WTC11 (cell line): ENCODE measurements around the gene DSTYK. TPM values are rescaled to one million over a fixed set of nuclear protein-coding genes. Genes with fewer than 3 reads are reported as not detected.
A peak's percentile ranks its signal among the peaks of the same experiment; 100 is the strongest.

ENCODE experiments used
- ATAC-seq: fragments of 200-7000 bp; cut with Tn5 transposase; 2 replicates; pipeline ENCODE4 v1.10.0; 2021; ENCODE audit warnings: mild to moderate bottlenecking, moderate library complexity
- CTCF ChIA-PET: fragments of 300-600 bp; sonication (Branson Sonifier 250); formaldehyde crosslinking; loops from one replicate; lab custom pipeline; 2021; ENCODE audit warnings: antibody characterized with exemption; lab: Charles Lee
- POLR2A ChIA-PET: fragments of 350-600 bp; sonication (Branson Sonifier 250); formaldehyde crosslinking; loops from one replicate; lab custom pipeline; 2021; ENCODE audit warnings: antibody characterized with exemption; lab: Charles Lee
- DNase-seq: peaks from one replicate; pipeline ENCODE4 v3.0.0; 2021; ENCODE audit warnings: low spot score
- H3K27ac Mint-ChIP-seq: 2 replicates; pipeline ENCODE4 v1.8.0; 2021; ENCODE audit warnings: mixed read lengths
- H3K27me3 Mint-ChIP-seq: 2 replicates; pipeline ENCODE4 v1.8.0; 2021; ENCODE audit warnings: low read depth, mild to moderate bottlenecking, moderate library complexity, mixed read lengths
- H3K36me3 Mint-ChIP-seq: 2 replicates; pipeline ENCODE4 v1.8.0; 2021; ENCODE audit warnings: mixed read lengths
- H3K4me1 Mint-ChIP-seq: 2 replicates; pipeline ENCODE4 v1.8.0; 2022; ENCODE audit warnings: mixed read lengths
- H3K4me3 Mint-ChIP-seq: 2 replicates; pipeline ENCODE4 v1.8.0; 2021; ENCODE audit warnings: mild to moderate bottlenecking, moderate library complexity, mixed read lengths
- H3K9me3 Mint-ChIP-seq: 2 replicates; pipeline ENCODE4 v1.8.0; 2021; ENCODE audit warnings: mixed read lengths
- CBFB ChIP-seq: sonication (generic); formaldehyde crosslinking; IDR thresholded peaks from 2 replicates; pipeline ENCODE4 v1.8.1; 2022; ENCODE audit warnings: mild to moderate bottlenecking, low read depth, missing genetic modification reagents
- CREM ChIP-seq: sonication (generic); formaldehyde crosslinking; IDR thresholded peaks from 2 replicates; pipeline ENCODE4 v1.8.1; 2022; ENCODE audit warnings: mild to moderate bottlenecking, missing genetic modification reagents, moderate library complexity
- FOXP1 ChIP-seq: sonication (generic); formaldehyde crosslinking; IDR thresholded peaks from 2 replicates; pipeline ENCODE4 v1.8.0; 2022; ENCODE audit warnings: missing genetic modification reagents, mild to moderate bottlenecking, moderate library complexity, borderline replicate concordance
- GABPB1 ChIP-seq: sonication (generic); formaldehyde crosslinking; IDR thresholded peaks from 2 replicates; pipeline ENCODE4 v1.8.1; 2023; ENCODE audit warnings: mild to moderate bottlenecking, missing genetic modification reagents
- IRF2 ChIP-seq: sonication (generic); formaldehyde crosslinking; IDR thresholded peaks from 2 replicates; pipeline ENCODE4 v1.8.0; 2022; ENCODE audit warnings: low read depth, missing genetic modification reagents, borderline replicate concordance
- MYBL2 ChIP-seq: sonication (generic); formaldehyde crosslinking; IDR thresholded peaks from 2 replicates; pipeline ENCODE4 v1.8.1; 2023; ENCODE audit warnings: mild to moderate bottlenecking, moderate library complexity, missing genetic modification reagents
- NFATC4 ChIP-seq: fragments of 250-450 bp; sonication (Bioruptor Pico); IDR thresholded peaks from 2 replicates; pipeline ENCODE4 v1.9.0; 2021; ENCODE audit warnings: mild to moderate bottlenecking
- RELA ChIP-seq: sonication (generic); formaldehyde crosslinking; IDR thresholded peaks from 2 replicates; pipeline ENCODE4 v1.8.1; 2022; ENCODE audit warnings: missing genetic modification reagents, mild to moderate bottlenecking, borderline replicate concordance
- ZNF121 ChIP-seq: sonication (generic); formaldehyde crosslinking; IDR thresholded peaks from 2 replicates; pipeline ENCODE4 v1.8.0; 2023; ENCODE audit warnings: missing genetic modification reagents
- ZNF138 ChIP-seq: sonication (generic); formaldehyde crosslinking; conservative IDR thresholded peaks from 2 replicates; pipeline ENCODE4 v1.8.1; 2022; ENCODE audit warnings: mild to moderate bottlenecking, moderate library complexity, missing genetic modification reagents
- ZNF219 ChIP-seq: sonication (generic); formaldehyde crosslinking; IDR thresholded peaks from 2 replicates; pipeline ENCODE4 v1.8.0; 2023; ENCODE audit warnings: missing genetic modification reagents, mild to moderate bottlenecking, borderline replicate concordance
- total RNA-seq: library from RNA; stranded (reverse); gene quantifications from 3 replicates; pipeline ENCODE4 v1.2.3, GENCODE V29; 2021
- TF ChIP-seq, protein P1 (sequence below): sonication (generic); formaldehyde crosslinking; IDR thresholded peaks from 2 replicates; pipeline ENCODE4 v1.8.1; 2022; ENCODE audit warnings: missing genetic modification reagents, borderline replicate concordance
- TF ChIP-seq, protein P2 (sequence below): sonication (generic); formaldehyde crosslinking; IDR thresholded peaks from 2 replicates; pipeline ENCODE4 v1.8.1; 2023; ENCODE audit warnings: mild to moderate bottlenecking, missing genetic modification reagents, borderline replicate concordance
- TF ChIP-seq, protein P3 (sequence below): fragments of 250-450 bp; sonication (Bioruptor Pico); IDR thresholded peaks from 2 replicates; pipeline ENCODE4 v1.9.0; 2021; ENCODE audit warnings: moderate library complexity, mild to moderate bottlenecking, inconsistent platforms, borderline replicate concordance
- TF ChIP-seq, protein P4 (sequence below): sonication (generic); formaldehyde crosslinking; IDR thresholded peaks from 2 replicates; pipeline ENCODE4 v1.8.0; 2022; ENCODE audit warnings: mild to moderate bottlenecking, missing genetic modification reagents
- TF ChIP-seq, protein P5 (sequence below): sonication (generic); formaldehyde crosslinking; IDR thresholded peaks from 2 replicates; pipeline ENCODE4 v1.8.1; 2023; ENCODE audit warnings: mild to moderate bottlenecking, missing genetic modification reagents
- TF ChIP-seq, protein P6 (sequence below): fragments of 200-600 bp; IDR thresholded peaks from 2 replicates; pipeline ENCODE4 v1.8.0; 2022; ENCODE audit warnings: antibody characterized with exemption

Gene DSTYK
- total RNA-seq, 1 experiment from 2014 or later: 11.6 TPM

DNA sequence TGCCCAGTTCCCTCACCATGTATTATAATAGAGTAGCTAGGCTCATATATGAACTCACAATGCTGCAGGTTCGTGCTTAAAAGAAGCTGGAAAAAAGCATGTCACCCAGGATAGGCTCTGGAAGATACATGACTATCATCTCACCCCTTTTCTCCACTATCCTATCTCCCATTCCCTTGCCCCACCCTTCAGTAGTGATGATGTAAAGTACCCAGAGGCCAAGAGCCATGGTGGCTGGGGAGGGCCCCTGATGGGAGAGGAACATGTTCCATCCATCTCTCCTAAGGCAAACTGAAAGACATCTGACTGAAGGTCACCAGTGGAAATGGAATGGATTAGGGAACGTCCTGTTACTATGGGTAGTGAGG, 69.4 kb downstream of the DSTYK start:
- Mint-ChIP-seq H3K27me3 (no peaks in the 10 kb centered on the region), H3K4me3 (no peak overlapping the region), H3K36me3 (peaks cover 22% of the 10 kb centered on the region), H3K27ac (peak overlapping the region; percentile 71; the same call in 1 of the 2 replicates), H3K9me3 (peaks cover 20% of the 10 kb centered on the region), H3K4me1 (peaks cover 23% of the 10 kb centered on the region)
- ATAC-seq (peak; percentile 27; the same call in 1 of the 2 replicates), DNase-seq (no peak)
- TF ChIP-seq FOXP1 (CRISPR knock-in tag) (no peak), CBFB (CRISPR knock-in tag) (no peak), GABPB1 (CRISPR knock-in tag) (no peak), MYBL2 (no peak), NFATC4 (CRISPR knock-in tag) (no peak), ZNF219 (CRISPR knock-in tag) (no peak), CREM (CRISPR knock-in tag) (no peak)
- TF ChIP-seq, protein P1, sequence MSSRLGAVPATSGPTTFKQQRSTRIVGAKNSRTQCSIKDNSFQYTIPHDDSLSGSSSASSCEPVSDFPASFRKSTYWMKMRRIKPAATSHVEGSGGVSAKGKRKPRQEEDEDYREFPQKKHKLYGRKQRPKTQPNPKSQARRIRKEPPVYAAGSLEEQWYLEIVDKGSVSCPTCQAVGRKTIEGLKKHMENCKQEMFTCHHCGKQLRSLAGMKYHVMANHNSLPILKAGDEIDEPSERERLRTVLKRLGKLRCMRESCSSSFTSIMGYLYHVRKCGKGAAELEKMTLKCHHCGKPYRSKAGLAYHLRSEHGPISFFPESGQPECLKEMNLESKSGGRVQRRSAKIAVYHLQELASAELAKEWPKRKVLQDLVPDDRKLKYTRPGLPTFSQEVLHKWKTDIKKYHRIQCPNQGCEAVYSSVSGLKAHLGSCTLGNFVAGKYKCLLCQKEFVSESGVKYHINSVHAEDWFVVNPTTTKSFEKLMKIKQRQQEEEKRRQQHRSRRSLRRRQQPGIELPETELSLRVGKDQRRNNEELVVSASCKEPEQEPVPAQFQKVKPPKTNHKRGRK (CRISPR knock-in tag): no peak
- TF ChIP-seq, protein P2, sequence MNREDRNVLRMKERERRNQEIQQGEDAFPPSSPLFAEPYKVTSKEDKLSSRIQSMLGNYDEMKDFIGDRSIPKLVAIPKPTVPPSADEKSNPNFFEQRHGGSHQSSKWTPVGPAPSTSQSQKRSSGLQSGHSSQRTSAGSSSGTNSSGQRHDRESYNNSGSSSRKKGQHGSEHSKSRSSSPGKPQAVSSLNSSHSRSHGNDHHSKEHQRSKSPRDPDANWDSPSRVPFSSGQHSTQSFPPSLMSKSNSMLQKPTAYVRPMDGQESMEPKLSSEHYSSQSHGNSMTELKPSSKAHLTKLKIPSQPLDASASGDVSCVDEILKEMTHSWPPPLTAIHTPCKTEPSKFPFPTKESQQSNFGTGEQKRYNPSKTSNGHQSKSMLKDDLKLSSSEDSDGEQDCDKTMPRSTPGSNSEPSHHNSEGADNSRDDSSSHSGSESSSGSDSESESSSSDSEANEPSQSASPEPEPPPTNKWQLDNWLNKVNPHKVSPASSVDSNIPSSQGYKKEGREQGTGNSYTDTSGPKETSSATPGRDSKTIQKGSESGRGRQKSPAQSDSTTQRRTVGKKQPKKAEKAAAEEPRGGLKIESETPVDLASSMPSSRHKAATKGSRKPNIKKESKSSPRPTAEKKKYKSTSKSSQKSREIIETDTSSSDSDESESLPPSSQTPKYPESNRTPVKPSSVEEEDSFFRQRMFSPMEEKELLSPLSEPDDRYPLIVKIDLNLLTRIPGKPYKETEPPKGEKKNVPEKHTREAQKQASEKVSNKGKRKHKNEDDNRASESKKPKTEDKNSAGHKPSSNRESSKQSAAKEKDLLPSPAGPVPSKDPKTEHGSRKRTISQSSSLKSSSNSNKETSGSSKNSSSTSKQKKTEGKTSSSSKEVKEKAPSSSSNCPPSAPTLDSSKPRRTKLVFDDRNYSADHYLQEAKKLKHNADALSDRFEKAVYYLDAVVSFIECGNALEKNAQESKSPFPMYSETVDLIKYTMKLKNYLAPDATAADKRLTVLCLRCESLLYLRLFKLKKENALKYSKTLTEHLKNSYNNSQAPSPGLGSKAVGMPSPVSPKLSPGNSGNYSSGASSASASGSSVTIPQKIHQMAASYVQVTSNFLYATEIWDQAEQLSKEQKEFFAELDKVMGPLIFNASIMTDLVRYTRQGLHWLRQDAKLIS (CRISPR knock-in tag): no peak
- TF ChIP-seq, protein P3, sequence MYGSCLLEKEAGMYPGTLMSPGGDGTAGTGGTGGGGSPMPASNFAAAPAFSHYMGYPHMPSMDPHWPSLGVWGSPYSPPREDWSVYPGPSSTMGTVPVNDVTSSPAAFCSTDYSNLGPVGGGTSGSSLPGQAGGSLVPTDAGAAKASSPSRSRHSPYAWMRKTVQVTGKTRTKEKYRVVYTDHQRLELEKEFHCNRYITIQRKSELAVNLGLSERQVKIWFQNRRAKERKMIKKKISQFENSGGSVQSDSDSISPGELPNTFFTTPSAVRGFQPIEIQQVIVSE (CRISPR knock-in tag): no peak
- POLR2A ChIA-PET: interaction anchor here (1.0 kb wide), 1 partner anchor 86 kb away, joined by 5 read pairs; the partner anchor contains the start of gene TMCC2
- CTCF ChIA-PET: interaction anchor here (0.8 to 2.9 kb wide), 28 partner anchors 10 to 194 kb away, joined by 3 to 28 read pairs (median 5); partner anchors contain the start of genes RBBP5 and TMCC2

DNA sequence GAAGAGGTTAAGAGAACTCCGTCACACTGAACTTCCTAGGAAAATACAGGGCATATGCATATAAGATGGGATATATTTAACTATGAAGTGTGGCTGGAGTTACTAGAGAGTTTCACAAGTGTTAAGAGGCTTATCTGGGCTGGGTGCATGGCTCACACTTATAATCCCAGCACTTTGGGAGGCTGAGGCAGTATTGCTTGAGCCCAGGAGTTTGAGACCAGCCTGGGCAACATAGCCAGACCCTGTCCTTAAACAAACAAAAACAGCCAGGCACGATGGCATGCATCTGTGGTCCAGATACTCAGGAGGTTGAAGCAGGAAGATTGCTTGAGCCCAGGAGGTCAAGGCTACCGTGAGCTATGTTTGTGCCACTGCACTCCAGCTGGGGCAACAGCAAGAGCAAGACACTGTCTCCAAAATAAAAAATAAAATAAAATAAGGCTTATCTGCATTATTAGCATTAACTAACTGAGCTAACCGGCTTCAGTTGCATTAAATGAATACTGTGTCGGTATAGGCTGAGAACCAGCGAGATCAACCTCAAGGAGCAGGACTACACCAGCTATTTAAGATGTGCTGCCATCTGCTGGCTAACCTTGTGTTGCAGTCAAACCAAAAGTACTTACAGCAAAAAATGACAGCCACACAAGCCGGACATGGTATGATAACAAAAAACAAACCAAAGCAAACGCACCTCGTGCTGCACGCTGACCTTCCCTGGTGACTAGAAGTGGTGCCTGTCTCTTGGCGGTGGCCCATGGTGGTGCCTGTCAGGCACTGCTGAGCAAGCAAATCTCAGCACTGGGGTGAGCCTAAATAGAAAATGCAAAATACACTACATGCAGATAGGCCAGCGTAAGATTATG, 70.0 kb downstream of the DSTYK start:
- Mint-ChIP-seq H3K4me3 (no peak overlapping the region), H3K9me3 (peaks cover 20% of the 10 kb centered on the region), H3K36me3 (peaks cover 19% of the 10 kb centered on the region), H3K27ac (no peak overlapping the region), H3K4me1 (peaks cover 23% of the 10 kb centered on the region), H3K27me3 (no peaks in the 10 kb centered on the region)
- DNase-seq (peak; percentile 83), ATAC-seq (peak; percentile 74)
- POLR2A ChIA-PET: interaction anchor here (1.0 kb wide), 1 partner anchor 86 kb away, joined by 5 read pairs; the partner anchor contains the start of gene TMCC2
- CTCF ChIA-PET: interaction anchor here (0.6 to 2.9 kb wide), 48 partner anchors 10 to 215 kb away, joined by 3 to 28 read pairs (median 4); partner anchors contain the start of genes RBBP5 and TMCC2
- TF ChIP-seq, protein P2 (CRISPR knock-in tag): no peak
- TF ChIP-seq, protein P4, sequence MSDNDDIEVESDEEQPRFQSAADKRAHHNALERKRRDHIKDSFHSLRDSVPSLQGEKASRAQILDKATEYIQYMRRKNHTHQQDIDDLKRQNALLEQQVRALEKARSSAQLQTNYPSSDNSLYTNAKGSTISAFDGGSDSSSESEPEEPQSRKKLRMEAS: no peak
- TF ChIP-seq RELA (CRISPR knock-in tag): no peak
- peak; percentile 94 for TF ChIP-seq ZNF121
- TF ChIP-seq, protein P5, sequence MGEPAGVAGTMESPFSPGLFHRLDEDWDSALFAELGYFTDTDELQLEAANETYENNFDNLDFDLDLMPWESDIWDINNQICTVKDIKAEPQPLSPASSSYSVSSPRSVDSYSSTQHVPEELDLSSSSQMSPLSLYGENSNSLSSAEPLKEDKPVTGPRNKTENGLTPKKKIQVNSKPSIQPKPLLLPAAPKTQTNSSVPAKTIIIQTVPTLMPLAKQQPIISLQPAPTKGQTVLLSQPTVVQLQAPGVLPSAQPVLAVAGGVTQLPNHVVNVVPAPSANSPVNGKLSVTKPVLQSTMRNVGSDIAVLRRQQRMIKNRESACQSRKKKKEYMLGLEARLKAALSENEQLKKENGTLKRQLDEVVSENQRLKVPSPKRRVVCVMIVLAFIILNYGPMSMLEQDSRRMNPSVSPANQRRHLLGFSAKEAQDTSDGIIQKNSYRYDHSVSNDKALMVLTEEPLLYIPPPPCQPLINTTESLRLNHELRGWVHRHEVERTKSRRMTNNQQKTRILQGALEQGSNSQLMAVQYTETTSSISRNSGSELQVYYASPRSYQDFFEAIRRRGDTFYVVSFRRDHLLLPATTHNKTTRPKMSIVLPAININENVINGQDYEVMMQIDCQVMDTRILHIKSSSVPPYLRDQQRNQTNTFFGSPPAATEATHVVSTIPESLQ (CRISPR knock-in tag): no peak
- TF ChIP-seq, protein P6, sequence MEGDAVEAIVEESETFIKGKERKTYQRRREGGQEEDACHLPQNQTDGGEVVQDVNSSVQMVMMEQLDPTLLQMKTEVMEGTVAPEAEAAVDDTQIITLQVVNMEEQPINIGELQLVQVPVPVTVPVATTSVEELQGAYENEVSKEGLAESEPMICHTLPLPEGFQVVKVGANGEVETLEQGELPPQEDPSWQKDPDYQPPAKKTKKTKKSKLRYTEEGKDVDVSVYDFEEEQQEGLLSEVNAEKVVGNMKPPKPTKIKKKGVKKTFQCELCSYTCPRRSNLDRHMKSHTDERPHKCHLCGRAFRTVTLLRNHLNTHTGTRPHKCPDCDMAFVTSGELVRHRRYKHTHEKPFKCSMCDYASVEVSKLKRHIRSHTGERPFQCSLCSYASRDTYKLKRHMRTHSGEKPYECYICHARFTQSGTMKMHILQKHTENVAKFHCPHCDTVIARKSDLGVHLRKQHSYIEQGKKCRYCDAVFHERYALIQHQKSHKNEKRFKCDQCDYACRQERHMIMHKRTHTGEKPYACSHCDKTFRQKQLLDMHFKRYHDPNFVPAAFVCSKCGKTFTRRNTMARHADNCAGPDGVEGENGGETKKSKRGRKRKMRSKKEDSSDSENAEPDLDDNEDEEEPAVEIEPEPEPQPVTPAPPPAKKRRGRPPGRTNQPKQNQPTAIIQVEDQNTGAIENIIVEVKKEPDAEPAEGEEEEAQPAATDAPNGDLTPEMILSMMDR: peak; percentile 70
- TF ChIP-seq IRF2 (CRISPR knock-in tag): no peak
- TF ChIP-seq ZNF138 (CRISPR knock-in tag): no peak
- no peak for TF ChIP-seq ZNF219 (CRISPR knock-in tag)
